Calu3 (cell line): ENCODE data around the gene RAB33A. TPM values are rescaled to one million over a fixed set of nuclear protein-coding genes. Genes with fewer than 3 reads are reported as not detected.

ENCODE experiments used
- BruUV-seq: library from RNA; stranded (reverse); fragments of 400-500 nt; replicated peaks from 2 replicates; lab custom pipeline; 2021; lab: Mats Ljungman, UMichigan
- CTCF ChIA-PET: fragments of 300-600 bp; sonication (Branson Sonifier 250); formaldehyde crosslinking; loops from one replicate; lab custom pipeline; 2022; ENCODE audit warnings: antibody characterized with exemption; lab: Charles Lee
- DNase-seq: peaks from one replicate; pipeline ENCODE4 v3.0.0; 2022
- H3K27ac Mint-ChIP-seq: one replicate; pipeline ENCODE4 v1.8.0; 2022; ENCODE audit warnings: mixed read lengths; ENCODE audit not compliant: unreplicated experiment
- H3K27me3 Mint-ChIP-seq: one replicate; pipeline ENCODE4 v1.8.0; 2022; ENCODE audit warnings: mixed read lengths; ENCODE audit not compliant: unreplicated experiment
- H3K36me3 Mint-ChIP-seq: one replicate; pipeline ENCODE4 v1.8.0; 2022; ENCODE audit warnings: mild to moderate bottlenecking, moderate library complexity, mixed read lengths; ENCODE audit not compliant: insufficient read depth, unreplicated experiment
- H3K4me1 Mint-ChIP-seq: one replicate; pipeline ENCODE4 v1.8.0; 2022; ENCODE audit warnings: mild to moderate bottlenecking, low read depth, mixed read lengths; ENCODE audit not compliant: unreplicated experiment
- H3K4me3 Mint-ChIP-seq: one replicate; pipeline ENCODE4 v1.8.0; 2022; ENCODE audit warnings: mild to moderate bottlenecking, low read depth, moderate library complexity, mixed read lengths; ENCODE audit not compliant: unreplicated experiment
- H3K9me3 Mint-ChIP-seq: one replicate; pipeline ENCODE4 v1.8.0; 2022; ENCODE audit warnings: low read depth, mixed read lengths; ENCODE audit not compliant: unreplicated experiment
- intact Hi-C: fragments of 100-400 bp; cut with micrococcal nuclease; formaldehyde crosslinking; loops from one replicate; pipeline ENCODE4 v1.10.0; 2022; ENCODE audit not compliant: unreplicated experiment
- total RNA-seq: library from RNA; stranded (reverse); gene quantifications from 2 replicates; pipeline ENCODE4 v1.2.3, GENCODE V29; 2022
- TF ChIP-seq, protein P1 (sequence below): fragments of 200-600 bp; IDR thresholded peaks from one replicate; pipeline ENCODE4 v1.8.0; 2022; ENCODE audit warnings: antibody characterized with exemption; ENCODE audit not compliant: unreplicated experiment

The RAB33A gene
- total RNA-seq, 1 experiment from 2014 or later: not detected

DNA sequence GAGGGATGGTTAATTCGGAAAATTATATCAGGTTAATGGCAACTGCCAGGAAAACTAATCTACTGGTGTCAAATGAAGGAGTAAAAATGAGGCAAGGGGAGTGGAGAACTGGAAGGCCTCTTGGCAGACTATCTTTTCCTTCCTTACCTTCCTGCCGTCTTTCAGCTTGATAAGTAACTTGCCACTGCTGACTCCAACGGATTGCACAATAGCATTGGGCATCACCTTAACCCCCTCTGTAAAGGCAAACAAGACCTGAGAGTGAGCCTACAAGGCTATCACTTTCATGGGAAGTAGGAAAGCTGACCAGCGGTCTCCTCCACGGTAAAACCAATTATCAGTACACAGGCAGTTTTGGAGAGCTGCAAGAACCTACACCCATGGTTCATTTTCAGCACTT, 35.3 kb upstream of the RAB33A start:
- TF ChIP-seq, protein P1, sequence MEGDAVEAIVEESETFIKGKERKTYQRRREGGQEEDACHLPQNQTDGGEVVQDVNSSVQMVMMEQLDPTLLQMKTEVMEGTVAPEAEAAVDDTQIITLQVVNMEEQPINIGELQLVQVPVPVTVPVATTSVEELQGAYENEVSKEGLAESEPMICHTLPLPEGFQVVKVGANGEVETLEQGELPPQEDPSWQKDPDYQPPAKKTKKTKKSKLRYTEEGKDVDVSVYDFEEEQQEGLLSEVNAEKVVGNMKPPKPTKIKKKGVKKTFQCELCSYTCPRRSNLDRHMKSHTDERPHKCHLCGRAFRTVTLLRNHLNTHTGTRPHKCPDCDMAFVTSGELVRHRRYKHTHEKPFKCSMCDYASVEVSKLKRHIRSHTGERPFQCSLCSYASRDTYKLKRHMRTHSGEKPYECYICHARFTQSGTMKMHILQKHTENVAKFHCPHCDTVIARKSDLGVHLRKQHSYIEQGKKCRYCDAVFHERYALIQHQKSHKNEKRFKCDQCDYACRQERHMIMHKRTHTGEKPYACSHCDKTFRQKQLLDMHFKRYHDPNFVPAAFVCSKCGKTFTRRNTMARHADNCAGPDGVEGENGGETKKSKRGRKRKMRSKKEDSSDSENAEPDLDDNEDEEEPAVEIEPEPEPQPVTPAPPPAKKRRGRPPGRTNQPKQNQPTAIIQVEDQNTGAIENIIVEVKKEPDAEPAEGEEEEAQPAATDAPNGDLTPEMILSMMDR: no peak
- Mint-ChIP-seq H3K9me3 (no peaks in the 10 kb centered on the region), H3K27me3 (no peaks in the 10 kb centered on the region), H3K4me3 (no peak overlapping the region), H3K27ac (no peak overlapping the region), H3K36me3 (peaks cover 34% of the 10 kb centered on the region), H3K4me1 (no peaks in the 10 kb centered on the region)
- no TSS peak for BruUV-seq
- intact Hi-C loops: loop anchor here (5.0 kb wide), 1 partner anchor 59 kb away; no protein-coding TSS in a partner anchor
- no peak for DNase-seq
- CTCF ChIA-PET: no interaction called here

DNA sequence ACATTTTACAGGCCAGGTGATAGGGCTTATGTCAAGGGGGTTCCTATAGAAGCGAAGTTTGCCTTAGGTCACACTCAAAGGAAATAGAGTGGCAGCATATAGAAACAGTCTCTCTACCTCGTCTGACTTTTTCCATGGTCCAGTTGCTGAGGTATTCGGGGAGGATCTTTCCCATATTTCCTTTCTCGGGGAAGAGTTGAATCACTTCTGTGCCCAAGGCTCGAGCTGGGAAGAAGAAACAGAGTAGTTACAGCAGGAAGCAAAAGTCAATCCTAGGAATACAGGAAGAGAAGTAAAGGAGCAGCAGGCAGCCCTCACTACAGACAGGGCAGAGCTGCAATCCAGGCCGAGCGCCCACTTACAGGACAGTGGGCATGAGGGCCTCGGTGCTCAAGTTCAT, 34.8 kb upstream of the RAB33A start:
- CTCF ChIA-PET: no interaction called here
- intact Hi-C loops: loop anchor here (5.0 kb wide), 1 partner anchor 60 kb away; no protein-coding TSS in a partner anchor
- Mint-ChIP-seq H3K27ac (no peak overlapping the region), H3K9me3 (no peaks in the 10 kb centered on the region), H3K36me3 (peaks cover 33% of the 10 kb centered on the region), H3K4me1 (no peaks in the 10 kb centered on the region), H3K27me3 (no peaks in the 10 kb centered on the region), H3K4me3 (no peak overlapping the region)
- BruUV-seq: no TSS peak
- DNase-seq: no peak
- TF ChIP-seq, protein P1: no peak

DNA sequence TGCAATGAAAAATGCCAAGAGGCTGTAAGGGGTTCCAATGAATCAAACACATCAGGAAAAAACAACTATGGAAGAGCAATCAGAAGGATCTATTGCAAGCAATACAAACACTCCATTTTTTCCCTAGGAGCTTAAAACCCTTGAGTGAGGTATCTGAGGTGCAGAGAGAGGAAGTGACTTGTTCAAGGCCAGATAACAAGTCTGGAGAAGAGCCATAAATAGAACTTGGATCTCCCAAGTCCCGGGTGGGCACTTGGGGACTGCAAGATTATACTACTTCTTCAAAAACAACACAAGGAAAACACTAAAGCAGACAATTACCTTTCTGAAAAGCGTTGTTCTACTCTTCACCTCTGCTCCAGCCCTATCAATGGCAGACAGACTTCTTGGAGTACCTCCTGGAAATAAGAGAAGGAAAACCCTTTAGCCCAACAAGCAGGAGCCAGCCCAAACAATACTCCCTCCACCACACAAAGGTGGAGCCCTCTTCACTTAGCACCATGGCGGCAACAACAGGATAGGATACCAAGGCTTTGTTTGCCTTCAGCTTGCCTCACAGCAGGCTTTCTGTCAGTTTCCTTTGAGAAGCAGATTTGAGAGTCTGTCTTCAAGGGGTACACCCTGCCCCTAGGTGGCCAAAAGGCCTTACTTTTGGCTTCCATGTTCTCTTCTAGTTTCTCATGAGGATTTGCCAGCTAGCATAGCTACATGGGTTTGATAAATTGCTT, 32.1 kb upstream of the RAB33A start:
- H3K36me3 Mint-ChIP-seq: peaks cover 27% of the 10 kb centered on the region
- no peak overlapping the region for H3K27ac Mint-ChIP-seq
- H3K4me3 Mint-ChIP-seq: no peak overlapping the region
- no peaks in the 10 kb centered on the region for H3K9me3 Mint-ChIP-seq
- H3K4me1 Mint-ChIP-seq: no peaks in the 10 kb centered on the region
- intact Hi-C loops: loop anchor here (5.0 kb wide), 1 partner anchor 62 kb away; no protein-coding TSS in a partner anchor
- TF ChIP-seq, protein P1: no peak
- no TSS peak for BruUV-seq
- no peak for DNase-seq
- CTCF ChIA-PET: no interaction called here
- no peaks in the 10 kb centered on the region for H3K27me3 Mint-ChIP-seq

DNA sequence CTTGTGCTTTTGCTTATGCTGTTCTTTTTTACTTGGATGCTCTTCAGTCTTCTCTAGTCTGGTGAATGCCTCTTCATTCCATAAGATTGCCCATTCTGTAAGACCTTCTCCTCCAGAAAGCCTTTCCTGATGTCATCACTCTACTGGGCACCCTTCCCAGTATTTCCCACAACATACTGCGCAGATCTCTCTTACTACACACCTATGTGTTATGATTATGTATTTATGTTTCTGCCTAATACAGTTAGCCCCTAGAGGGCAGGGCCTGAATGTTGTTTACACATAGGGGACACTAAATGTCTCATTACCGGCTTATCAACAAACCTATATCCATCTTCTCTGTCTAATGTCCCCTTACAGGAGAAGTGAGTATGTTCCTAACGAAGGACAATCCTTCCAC, 27.3 kb upstream of the RAB33A start:
- CTCF ChIA-PET: no interaction called here
- intact Hi-C loops: no loop called here
- no peak for DNase-seq
- TF ChIP-seq, protein P1: no peak
- no peaks in the 10 kb centered on the region for H3K9me3 Mint-ChIP-seq
- H3K36me3 Mint-ChIP-seq: peaks cover 29% of the 10 kb centered on the region
- H3K27me3 Mint-ChIP-seq: no peaks in the 10 kb centered on the region
- H3K4me3 Mint-ChIP-seq: no peak overlapping the region
- H3K27ac Mint-ChIP-seq: no peak overlapping the region
- no peaks in the 10 kb centered on the region for H3K4me1 Mint-ChIP-seq
- BruUV-seq: no TSS peak
